ENCODE results near the gene FMOD.

FMOD gene

DNA sequence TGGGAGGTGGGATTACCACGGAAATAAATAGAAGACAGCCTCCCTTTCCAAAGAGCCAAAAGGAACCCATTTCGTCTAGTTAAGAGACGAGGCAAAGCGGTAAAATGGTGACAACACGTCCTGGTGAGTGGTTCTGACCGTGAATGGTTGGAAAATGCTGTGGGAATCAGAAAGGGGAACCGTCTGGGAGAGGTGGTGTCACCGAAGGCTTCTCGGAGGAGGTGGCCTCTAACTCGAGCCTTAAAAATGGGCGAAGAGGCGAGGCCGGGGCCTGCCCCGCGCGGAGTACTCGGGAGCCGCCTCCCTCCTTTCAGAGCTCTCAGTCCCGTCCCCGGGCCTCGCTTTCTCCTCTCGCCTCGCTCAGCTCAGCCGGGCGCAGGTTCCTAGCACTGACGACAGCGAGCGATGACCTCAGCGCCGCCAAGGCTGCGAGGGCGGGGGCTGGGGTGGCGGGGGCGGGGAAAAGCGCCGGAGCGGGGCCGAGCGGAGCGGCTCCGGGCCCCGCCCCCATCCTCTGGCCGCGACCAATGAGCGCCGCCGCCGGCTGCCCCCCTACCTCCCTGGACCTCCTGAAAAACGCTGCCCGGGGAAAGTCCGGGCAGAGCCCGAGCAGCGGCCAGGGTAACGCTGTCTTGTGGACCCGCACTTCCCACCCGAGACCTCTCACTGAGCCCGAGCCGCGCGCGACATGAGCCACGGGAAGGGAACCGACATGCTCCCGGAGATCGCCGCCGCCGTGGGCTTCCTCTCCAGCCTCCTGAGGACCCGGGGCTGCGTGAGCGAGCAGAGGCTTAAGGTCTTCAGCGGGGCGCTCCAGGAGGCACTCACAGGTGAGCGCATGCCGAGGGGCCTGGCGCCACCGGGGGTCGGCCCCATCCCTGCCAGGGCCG, 45.8 kb downstream of the FMOD start, which contains the start of gene BTG2:
Gene BTG2 (plus strand): TSS at position 601 of the 890 bp plus-strand sequence. CDS start 88 bp downstream, at position 689.
- Histone ChIP-seq H3K9me2 (replicated peaks; ENCODE audit: low read depth, low read length) (no peaks in the 10 kb centered on the region), H3K27me3 (ENCODE audit: insufficient read depth, low read length, poor library complexity, severe bottlenecking) (peaks cover 21% of the 10 kb centered on the region), H2AFZ (ENCODE audit: low read length) (no peak within 1 kb of the TSS)

DNA sequence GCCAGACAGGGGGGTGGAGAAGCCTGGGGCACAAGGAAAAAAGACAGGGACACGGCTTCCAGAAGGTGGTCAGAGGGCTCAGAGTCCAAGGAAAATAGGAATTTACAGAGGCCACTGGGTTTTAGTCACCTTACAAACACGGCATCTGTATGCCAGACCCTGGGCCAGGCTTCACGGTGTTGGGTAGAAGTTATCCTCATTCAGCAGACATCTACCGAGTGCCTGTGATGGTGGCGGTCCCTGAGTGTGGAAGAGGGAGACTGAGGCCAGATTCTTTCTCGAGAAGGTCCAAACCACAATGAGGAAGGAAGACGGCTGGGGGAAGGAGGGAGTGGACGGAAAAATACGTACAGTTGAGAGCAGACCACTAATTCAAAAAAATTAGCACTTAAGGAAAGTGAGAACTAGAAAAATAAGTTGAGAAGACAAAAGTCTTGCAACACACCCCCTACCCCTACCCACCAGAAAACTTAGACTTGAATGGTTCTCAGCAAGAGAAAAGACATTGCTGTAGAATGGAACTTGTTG, 46.5 kb downstream of the FMOD start:
- TF ChIP-seq EZH2phosphoT487 (IDR thresholded peaks at IDR 0.05; ENCODE audit: borderline replicate concordance) = no peak
- TF ChIP-seq, protein P1, sequence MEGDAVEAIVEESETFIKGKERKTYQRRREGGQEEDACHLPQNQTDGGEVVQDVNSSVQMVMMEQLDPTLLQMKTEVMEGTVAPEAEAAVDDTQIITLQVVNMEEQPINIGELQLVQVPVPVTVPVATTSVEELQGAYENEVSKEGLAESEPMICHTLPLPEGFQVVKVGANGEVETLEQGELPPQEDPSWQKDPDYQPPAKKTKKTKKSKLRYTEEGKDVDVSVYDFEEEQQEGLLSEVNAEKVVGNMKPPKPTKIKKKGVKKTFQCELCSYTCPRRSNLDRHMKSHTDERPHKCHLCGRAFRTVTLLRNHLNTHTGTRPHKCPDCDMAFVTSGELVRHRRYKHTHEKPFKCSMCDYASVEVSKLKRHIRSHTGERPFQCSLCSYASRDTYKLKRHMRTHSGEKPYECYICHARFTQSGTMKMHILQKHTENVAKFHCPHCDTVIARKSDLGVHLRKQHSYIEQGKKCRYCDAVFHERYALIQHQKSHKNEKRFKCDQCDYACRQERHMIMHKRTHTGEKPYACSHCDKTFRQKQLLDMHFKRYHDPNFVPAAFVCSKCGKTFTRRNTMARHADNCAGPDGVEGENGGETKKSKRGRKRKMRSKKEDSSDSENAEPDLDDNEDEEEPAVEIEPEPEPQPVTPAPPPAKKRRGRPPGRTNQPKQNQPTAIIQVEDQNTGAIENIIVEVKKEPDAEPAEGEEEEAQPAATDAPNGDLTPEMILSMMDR (conservative IDR thresholded peaks at IDR 0.05; ENCODE audit: low read length) = no peak
- H3F3A ChIP-seq (ENCODE audit: low read depth) = peaks cover 8% of the 10 kb centered on the region; the same call in 1 of the 2 replicates
- H3K4me3 ChIP-seq (ENCODE audit: low read length, poor library complexity, severe bottlenecking) = peak overlapping the region; percentile 69
- peak overlapping the region; percentile 99 for H3K9ac ChIP-seq (ENCODE audit: low read depth, low read length, poor library complexity, severe bottlenecking)
- peaks cover 21% of the 10 kb centered on the region for H3K27me3 ChIP-seq (ENCODE audit: insufficient read depth, low read length, poor library complexity, severe bottlenecking)
- peaks cover 54% of the 10 kb centered on the region for H3K79me2 ChIP-seq (ENCODE audit: insufficient read depth, low read length)
- H3K36me3 ChIP-seq (ENCODE audit: insufficient read depth, low read length) = peaks cover 37% of the 10 kb centered on the region
- peaks cover 38% of the 10 kb centered on the region for H4K20me1 ChIP-seq (ENCODE audit: insufficient read depth, low read length, poor library complexity, severe bottlenecking)
- no peaks in the 10 kb centered on the region for H3K9me2 ChIP-seq (replicated peaks; ENCODE audit: low read depth, low read length)
- H3K4me1 ChIP-seq (ENCODE audit: insufficient read depth, low read length, poor library complexity, severe bottlenecking) = peaks cover 64% of the 10 kb centered on the region
- H2AFZ ChIP-seq (ENCODE audit: low read length) = no peak overlapping the region
- no peaks in the 10 kb centered on the region for H3K9me3 ChIP-seq (ENCODE audit: insufficient read depth, low read depth, low read length)
- peak overlapping the region; percentile 75 for H3K4me2 ChIP-seq (ENCODE audit: low read depth, low read length, poor library complexity, severe bottlenecking)

More for the DNA sequence above, 45.8 kb downstream of the FMOD start, which contains the start of gene BTG2:
- H3K4me2 ChIP-seq (ENCODE audit: low read depth, low read length, poor library complexity, severe bottlenecking) = peak within 1 kb of the TSS; percentile 84
- H3K36me3 ChIP-seq (ENCODE audit: insufficient read depth, low read length) = peaks cover 44% of the 10 kb centered on the region
- peak within 1 kb of the TSS; percentile 98 for H3K4me3 ChIP-seq (ENCODE audit: low read length, poor library complexity, severe bottlenecking)
- TF ChIP-seq, protein P1 (conservative IDR thresholded peaks at IDR 0.05; ENCODE audit: low read length) = no peak
- TF ChIP-seq EZH2phosphoT487 (IDR thresholded peaks at IDR 0.05; ENCODE audit: borderline replicate concordance) = no peak
- H4K20me1 ChIP-seq (ENCODE audit: insufficient read depth, low read length, poor library complexity, severe bottlenecking) = peaks cover 46% of the 10 kb centered on the region
- peaks cover 66% of the 10 kb centered on the region for H3K4me1 ChIP-seq (ENCODE audit: insufficient read depth, low read length, poor library complexity, severe bottlenecking)
- H3F3A ChIP-seq (ENCODE audit: low read depth) = peaks cover 6% of the 10 kb centered on the region; the same call in 1 of the 2 replicates
- H3K9me3 ChIP-seq (ENCODE audit: insufficient read depth, low read depth, low read length) = no peaks in the 10 kb centered on the region
- peaks cover 61% of the 10 kb centered on the region for H3K79me2 ChIP-seq (ENCODE audit: insufficient read depth, low read length)
- H3K9ac ChIP-seq (ENCODE audit: low read depth, low read length, poor library complexity, severe bottlenecking) = peak within 1 kb of the TSS; percentile 99

DNA sequence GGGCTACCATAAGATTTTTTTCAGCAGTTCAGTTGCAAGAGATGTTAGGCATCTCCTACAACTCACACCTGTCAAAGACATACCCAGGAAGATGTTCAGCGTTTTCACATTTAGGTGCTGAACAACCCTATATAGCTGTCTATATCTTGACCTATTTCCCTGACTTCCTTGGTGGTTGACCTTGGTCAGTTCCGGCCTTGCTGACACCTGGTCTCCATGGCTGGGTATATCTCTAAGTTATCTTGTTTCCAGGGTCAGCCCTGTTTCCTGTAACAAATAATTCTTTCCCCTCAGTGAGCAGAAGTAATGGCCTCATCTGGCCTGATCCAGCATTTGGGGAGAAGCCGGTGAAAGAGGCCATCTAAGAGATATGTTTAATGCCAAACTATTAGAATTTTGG, 48.0 kb downstream of the FMOD start:
- no peak overlapping the region for H3K9ac ChIP-seq (ENCODE audit: low read depth, low read length, poor library complexity, severe bottlenecking)

More for the DNA sequence above, 48.0 kb downstream of the FMOD start:
- TF ChIP-seq EZH2phosphoT487 (IDR thresholded peaks at IDR 0.05; ENCODE audit: borderline replicate concordance) = no peak
- TF ChIP-seq, protein P1 (conservative IDR thresholded peaks at IDR 0.05; ENCODE audit: low read length) = no peak
- Histone ChIP-seq H3K4me3 (ENCODE audit: low read length, poor library complexity, severe bottlenecking) (no peak overlapping the region), H3K79me2 (ENCODE audit: insufficient read depth, low read length) (peaks cover 38% of the 10 kb centered on the region), H3K9me2 (replicated peaks; ENCODE audit: low read depth, low read length) (no peaks in the 10 kb centered on the region), H3K4me1 (ENCODE audit: insufficient read depth, low read length, poor library complexity, severe bottlenecking) (peaks cover 63% of the 10 kb centered on the region), H3K27me3 (ENCODE audit: insufficient read depth, low read length, poor library complexity, severe bottlenecking) (peaks cover 21% of the 10 kb centered on the region), H4K20me1 (ENCODE audit: insufficient read depth, low read length, poor library complexity, severe bottlenecking) (peaks cover 23% of the 10 kb centered on the region), H3K9me3 (ENCODE audit: insufficient read depth, low read depth, low read length) (no peaks in the 10 kb centered on the region), H3K4me2 (ENCODE audit: low read depth, low read length, poor library complexity, severe bottlenecking) (peak overlapping the region; percentile 2), H2AFZ (ENCODE audit: low read length) (no peak overlapping the region), H3F3A (ENCODE audit: low read depth) (peaks cover 8% of the 10 kb centered on the region; the same call in 1 of the 2 replicates), H3K36me3 (ENCODE audit: insufficient read depth, low read length) (peaks cover 21% of the 10 kb centered on the region)

Measured in Loucy (cell line).